ENCODE results near the gene PNMT. TPM values are rescaled to one million over a fixed set of nuclear protein-coding genes. Genes with fewer than 3 reads are reported as not detected.
A peak's percentile ranks its signal among the peaks of the same experiment; 100 is the strongest.

Gene PNMT
- total and polyA plus RNA-seq, 2 of the 13 experiments (the other 11 are each of a cell fraction or from before 2014, with no cell fraction given): 0.25 TPM; not detected in 1

- TF ChIP-seq, protein P1, sequence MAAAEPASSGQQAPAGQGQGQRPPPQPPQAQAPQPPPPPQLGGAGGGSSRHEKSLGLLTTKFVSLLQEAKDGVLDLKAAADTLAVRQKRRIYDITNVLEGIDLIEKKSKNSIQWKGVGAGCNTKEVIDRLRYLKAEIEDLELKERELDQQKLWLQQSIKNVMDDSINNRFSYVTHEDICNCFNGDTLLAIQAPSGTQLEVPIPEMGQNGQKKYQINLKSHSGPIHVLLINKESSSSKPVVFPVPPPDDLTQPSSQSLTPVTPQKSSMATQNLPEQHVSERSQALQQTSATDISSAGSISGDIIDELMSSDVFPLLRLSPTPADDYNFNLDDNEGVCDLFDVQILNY (CRISPR knock-in tag; conservative IDR thresholded peaks at IDR 0.05): no peak
- TF ChIP-seq GFI1 (CRISPR knock-in tag; IDR thresholded peaks at IDR 0.05; ENCODE audit: borderline replicate concordance) (no peak), PATZ1 (CRISPR knock-in tag; IDR thresholded peaks at IDR 0.05) (peak; percentile 18; the same call in 1 of the 2 replicates), FOXO4 (CRISPR knock-in tag; conservative IDR thresholded peaks at IDR 0.05) (no peak), MZF1 (CRISPR knock-in tag; IDR thresholded peaks at IDR 0.05; ENCODE audit: borderline replicate concordance) (0 out of 2 replicates have a peak, but pooled peaks have one; percentile 61), ZNF724P (CRISPR knock-in tag; IDR thresholded peaks at IDR 0.05; ENCODE audit: borderline replicate concordance) (no peak), PLRG1 (conservative IDR thresholded peaks at IDR 0.05) (no peak), TOE1 (CRISPR knock-in tag; IDR thresholded peaks at IDR 0.05) (no peak), XRCC5 (optimal IDR thresholded peaks at IDR 0.05; ENCODE audit: low read length) (no peak), CBX5 (CRISPR knock-in tag; IDR thresholded peaks at IDR 0.05; ENCODE audit: borderline replicate concordance) (no peak), TCF12 (IDR thresholded peaks at IDR 0.05) (no peak), TCF12 (CRISPR knock-in tag; IDR thresholded peaks at IDR 0.05) (no peak), ZNF234 (CRISPR knock-in tag; conservative IDR thresholded peaks at IDR 0.05) (no peak), ZNF75D (CRISPR knock-in tag; IDR thresholded peaks at IDR 0.05; ENCODE audit: borderline replicate concordance) (no peak), HDAC1 (CRISPR knock-in tag; IDR thresholded peaks at IDR 0.05) (no peak), ZNF839 (CRISPR knock-in tag; IDR thresholded peaks at IDR 0.05; ENCODE audit: borderline replicate concordance) (no peak), ZBTB8A (CRISPR knock-in tag; IDR thresholded peaks at IDR 0.05; ENCODE audit: borderline replicate concordance, low read depth) (no peak), ZFP62 (CRISPR knock-in tag; IDR thresholded peaks at IDR 0.05) (no peak), ZNF382 (CRISPR knock-in tag; IDR thresholded peaks at IDR 0.05; ENCODE audit: borderline replicate concordance) (no peak), MATR3 (CRISPR knock-in tag; IDR thresholded peaks at IDR 0.05) (no peak), MXD1 (CRISPR knock-in tag; IDR thresholded peaks at IDR 0.05) (no peak), RFXAP (CRISPR knock-in tag; IDR thresholded peaks at IDR 0.05; ENCODE audit: borderline replicate concordance) (no peak)
- TF ChIP-seq, protein P2, sequence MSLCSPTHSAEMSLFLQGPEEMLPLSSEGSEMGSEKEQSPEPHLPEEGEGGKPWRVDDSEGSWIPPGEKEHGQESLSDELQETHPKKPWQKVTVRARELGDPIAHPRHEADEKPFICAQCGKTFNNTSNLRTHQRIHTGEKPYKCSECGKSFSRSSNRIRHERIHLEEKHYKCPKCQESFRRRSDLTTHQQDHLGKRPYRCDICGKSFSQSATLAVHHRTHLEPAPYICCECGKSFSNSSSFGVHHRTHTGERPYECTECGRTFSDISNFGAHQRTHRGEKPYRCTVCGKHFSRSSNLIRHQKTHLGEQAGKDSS (CRISPR knock-in tag; IDR thresholded peaks at IDR 0.05; ENCODE audit: borderline replicate concordance, low read depth): no peak
These were observed 7.3 kb downstream of the PNMT start (continued) for GRCh38 chr17:39675390-39676082.
